GM19043 (cell line): Measurements from ENCODE around the gene ZMIZ1.
A peak's percentile ranks its signal among the peaks of the same experiment; 100 is the strongest.

Source experiments
- ATAC-seq: cut with Tn5 transposase; IDR thresholded peaks from one replicate; pipeline ENCODE4 v1.9.1; 2021; ENCODE audit warnings: low read depth; ENCODE audit not compliant: unreplicated experiment

The ZMIZ1 gene

DNA sequence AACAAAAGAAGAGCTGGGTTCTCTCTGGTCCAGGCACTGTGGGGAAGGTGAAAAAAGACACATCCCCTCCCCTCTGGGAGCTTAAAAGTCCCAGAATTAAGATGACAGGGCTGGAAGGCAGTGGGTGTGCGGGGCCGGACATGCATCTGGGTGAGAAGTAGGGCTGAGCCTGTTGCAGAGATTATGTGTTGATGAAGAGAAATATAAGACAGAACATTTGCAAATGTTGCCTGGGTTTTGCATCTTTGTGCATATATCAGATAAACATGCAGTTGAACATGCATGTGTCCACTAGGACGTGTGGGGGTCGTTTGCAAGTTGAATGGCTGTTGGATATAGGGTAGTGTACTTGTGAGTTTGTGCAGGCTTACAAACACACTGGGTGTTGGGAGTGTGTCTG lies 184.2 kb downstream of the ZMIZ1 start:
- ATAC-seq: no peak

DNA sequence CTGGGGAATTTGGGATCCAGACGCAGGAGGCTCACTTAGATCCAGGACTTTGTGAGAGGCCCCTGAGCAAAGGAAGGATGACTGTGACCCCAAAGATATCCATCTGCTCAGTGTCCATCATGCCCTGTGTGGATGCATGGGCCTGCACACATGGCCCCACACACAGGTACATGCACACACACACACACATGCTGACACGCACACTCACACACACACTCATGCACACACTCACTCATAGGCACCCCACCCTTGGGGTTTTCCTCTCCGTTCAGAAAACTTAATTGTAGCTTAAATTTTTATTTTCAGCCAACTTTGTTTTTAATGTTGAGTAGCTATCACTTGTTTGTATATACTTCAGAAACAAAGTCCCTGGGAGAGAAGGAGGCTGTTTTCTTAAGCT lies 184.9 kb downstream of the ZMIZ1 start:
- ATAC-seq: no peak

GRCh38 chr10:79254333-79255006 lies 185.7 kb downstream of the ZMIZ1 start:
- no peak for ATAC-seq

- ATAC-seq: no peak
These were observed 186.3 kb downstream of the ZMIZ1 start for GRCh38 chr10:79255007-79255507.

GRCh38 chr10:79256264-79256806 lies 187.6 kb downstream of the ZMIZ1 start:
- ATAC-seq: no peak

GRCh38 chr10:79258894-79259293 lies 190.1 kb downstream of the ZMIZ1 start:
- no peak for ATAC-seq

DNA sequence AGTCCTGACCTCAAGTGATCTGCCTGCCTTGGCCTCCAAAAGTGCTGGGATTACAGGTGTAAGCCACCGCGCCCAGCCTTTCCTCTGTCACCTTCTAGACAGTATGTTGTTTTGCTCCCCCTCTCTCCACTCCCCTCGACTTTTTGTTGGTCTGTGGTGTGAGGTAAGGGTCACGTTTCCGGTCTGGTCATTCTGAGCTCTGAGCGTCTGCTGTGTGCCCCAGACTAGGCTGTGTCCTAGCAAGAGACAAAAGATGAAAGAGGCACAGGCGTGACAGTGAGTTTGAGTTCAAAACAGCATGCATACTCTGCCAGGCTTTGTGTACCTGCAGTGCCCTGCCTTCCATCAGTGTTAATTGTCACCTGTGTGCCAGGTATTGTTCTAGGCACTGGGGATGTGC lies 191.1 kb downstream of the ZMIZ1 start:
- ATAC-seq: no peak

DNA sequence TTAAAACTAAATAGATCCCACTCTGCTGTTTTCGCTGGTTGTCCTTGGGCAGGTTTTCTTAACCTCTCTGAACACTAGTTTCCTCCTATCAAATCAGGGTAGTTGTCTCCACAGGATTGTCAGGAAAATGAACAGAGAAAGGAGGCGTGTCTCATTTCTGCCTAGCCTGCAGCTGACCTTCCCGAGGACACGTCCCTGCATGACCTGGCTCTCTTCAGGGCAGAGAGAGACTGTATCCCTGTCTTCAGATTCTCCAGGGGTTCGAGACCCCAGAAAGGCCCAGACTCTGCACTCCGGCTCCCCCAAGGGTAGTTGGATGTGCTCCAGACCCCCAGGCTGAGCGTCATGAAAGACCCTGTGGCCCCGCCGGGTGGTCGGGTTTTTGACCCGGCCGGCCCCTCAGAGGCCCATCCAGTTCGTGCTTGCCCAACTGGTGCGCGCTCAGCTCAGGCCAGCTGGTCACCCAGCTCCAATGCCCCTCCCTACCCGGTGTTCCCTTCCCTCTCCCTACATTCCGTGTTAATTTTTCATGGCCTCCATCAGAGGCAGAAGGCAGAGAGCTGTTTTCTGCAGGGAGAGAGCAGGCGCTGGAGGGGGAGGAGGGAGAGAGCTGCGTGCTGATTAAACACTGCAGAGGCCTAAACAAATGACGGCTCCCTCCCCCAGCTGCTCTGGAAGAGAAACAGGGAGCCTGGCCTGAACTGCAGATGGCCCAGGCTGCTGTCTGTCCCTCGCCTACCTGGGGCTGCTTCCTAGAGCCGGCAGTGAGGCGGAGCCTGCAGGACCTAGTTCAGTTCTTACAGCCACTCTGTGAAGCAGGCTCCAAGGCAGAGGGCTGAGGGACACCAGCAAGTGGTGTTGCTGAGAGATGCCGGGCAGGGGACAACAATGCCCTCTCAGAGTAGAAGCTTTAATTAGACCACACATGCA lies 192.3 kb downstream of the ZMIZ1 start:
- ATAC-seq: no peak

DNA sequence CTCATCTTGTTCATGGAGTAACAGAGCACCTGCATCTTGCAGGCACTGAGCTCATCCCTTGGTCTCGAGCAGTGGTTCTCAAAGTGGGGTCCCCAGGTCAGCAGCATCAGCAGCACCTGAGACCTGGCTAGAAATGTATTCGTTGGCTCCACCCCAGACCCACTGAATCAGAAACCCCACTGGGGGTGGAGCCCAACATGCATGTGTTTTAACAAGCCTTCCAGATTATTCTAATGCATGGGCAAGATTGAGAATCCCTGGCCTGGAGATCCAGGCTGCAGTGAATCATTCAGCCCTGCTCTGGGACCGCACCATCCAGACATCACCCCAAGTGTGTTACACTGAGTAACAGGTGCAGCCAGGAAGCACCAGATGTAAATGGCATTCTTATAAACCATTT lies 193.4 kb downstream of the ZMIZ1 start:
- no peak for ATAC-seq

GRCh38 chr10:79262959-79263746 lies 194.4 kb downstream of the ZMIZ1 start:
- no peak for ATAC-seq

- ATAC-seq: no peak
These were observed 195.2 kb downstream of the ZMIZ1 start for GRCh38 chr10:79263939-79264338.

- no peak for ATAC-seq
These were observed 196.2 kb downstream of the ZMIZ1 start for GRCh38 chr10:79264942-79265341.

GRCh38 chr10:79266084-79266483 lies 197.3 kb downstream of the ZMIZ1 start:
- ATAC-seq: peak; percentile 11

GRCh38 chr10:79266543-79267312 lies 198.0 kb downstream of the ZMIZ1 start:
- ATAC-seq: peak; percentile 82

DNA sequence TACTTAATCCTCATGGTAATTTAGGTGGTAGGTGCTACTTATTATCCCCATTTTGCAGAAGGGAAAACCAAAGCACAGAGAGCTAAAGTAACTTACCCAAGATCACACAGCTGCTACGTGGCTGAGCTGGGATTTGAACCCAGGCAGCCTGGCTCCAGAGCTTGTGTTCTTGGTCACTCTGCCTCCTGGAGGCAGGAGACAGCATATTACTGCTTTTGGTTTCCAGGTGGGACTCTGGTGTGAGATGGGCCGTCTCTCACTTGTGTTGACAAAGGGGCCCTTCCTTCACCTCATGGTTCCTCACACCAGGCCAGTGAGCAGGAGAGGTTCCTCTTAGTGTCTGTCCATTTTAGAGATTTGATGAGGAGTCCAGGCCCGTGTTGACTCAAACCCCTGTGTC lies 198.7 kb downstream of the ZMIZ1 start:
- ATAC-seq: no peak

- ATAC-seq: no peak
These were observed 199.4 kb downstream of the ZMIZ1 start for GRCh38 chr10:79268161-79268601.

GRCh38 chr10:79268742-79269141 lies 200.0 kb downstream of the ZMIZ1 start:
- no peak for ATAC-seq

GRCh38 chr10:79269443-79269842 lies 200.7 kb downstream of the ZMIZ1 start:
- ATAC-seq: no peak

DNA sequence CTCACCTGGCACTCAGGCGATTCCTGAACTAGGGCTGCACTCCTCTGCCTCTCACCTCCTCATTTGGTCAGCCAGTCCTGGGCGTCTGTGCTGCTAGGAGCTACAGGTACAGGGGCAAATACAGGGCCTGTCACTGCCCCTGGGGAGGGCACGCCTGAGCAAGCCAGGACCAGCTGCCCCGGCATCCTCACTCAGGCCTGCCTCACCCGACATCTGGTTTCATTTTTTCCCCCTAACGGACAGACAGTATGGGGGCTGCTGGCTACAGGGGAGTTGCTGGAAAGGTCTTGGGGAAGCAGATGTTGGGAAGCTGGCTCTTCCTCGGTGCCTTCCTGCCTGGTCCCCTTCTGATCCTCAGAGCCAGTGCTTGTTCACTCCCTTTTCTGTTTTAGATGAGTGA lies 201.2 kb downstream of the ZMIZ1 start:
- ATAC-seq: no peak
